OCI-M1 (cell line): ENCODE measurements around the gene S100A6.
"Not testable (repeated sequence)": the region's sequence is repeated elsewhere in the genome, so short reads cannot be mapped to it uniquely, and the experiment has no call there.

Experiments used
- DNase-seq: peaks from one replicate; lab custom pipeline; 2025; lab: John Stamatoyannopoulos, UW

S100A6 gene

DNA sequence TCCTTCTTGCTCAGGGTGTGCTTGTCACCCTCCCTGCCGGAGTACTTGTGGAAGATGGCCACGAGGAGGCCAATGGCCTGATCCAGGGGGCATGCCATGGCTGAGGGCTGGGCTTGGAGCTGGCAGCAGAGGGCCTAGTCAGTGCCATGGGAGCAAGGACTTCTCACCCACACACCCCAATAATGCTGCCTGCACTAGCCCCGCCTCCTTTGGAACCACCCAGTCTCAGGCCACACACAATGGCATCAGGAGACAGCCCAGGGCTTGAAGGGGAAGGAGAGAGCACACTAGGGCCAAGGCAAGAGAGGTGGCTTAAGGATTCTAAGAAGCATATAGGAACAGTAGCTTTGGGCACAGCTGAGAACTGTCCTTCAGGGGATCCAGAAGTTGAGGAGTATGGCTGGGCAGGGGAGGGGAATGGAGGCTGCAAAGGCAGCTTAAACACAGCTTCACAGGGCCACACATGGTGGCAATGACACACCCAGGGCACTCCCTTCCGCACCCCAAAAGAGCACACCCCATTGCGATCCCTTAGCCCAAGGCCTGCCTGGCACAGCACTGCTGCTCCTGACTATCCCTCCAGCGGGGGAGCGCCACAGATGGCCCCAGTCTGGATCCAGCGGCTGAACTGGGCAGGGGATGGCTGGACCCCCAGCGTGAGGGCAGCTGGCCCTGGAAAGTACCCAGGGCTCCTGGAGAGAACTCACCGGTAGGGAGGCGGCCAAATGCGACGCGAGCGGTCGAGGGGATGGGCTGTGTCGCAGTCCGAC, at the start of gene S100A6:
S100A6 (minus strand) TSS at position 750 of the 770 bp plus-strand sequence; CDS start at position 98, 652 bp downstream.
- peak; percentile 69 for DNase-seq

DNA sequence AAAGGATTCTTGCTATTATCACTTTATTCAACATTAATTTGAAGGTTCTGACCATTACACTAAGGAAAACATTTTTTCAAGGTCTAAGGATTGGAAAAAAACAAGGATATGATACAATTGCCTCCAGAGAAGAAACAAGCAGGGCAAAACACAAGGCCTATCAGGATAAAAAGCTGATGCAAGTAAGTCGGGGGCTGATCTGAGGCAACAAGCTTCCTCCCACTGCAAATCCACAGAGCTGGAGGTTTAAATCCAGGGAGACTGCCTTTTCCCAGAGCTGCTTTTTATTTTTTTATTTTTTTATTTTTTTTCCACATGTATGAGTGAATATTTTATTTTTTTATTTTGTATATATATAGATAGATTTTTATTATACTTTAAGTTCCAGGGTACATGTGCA, 49.2 kb upstream of the S100A6 start:
- no peak for DNase-seq

DNA sequence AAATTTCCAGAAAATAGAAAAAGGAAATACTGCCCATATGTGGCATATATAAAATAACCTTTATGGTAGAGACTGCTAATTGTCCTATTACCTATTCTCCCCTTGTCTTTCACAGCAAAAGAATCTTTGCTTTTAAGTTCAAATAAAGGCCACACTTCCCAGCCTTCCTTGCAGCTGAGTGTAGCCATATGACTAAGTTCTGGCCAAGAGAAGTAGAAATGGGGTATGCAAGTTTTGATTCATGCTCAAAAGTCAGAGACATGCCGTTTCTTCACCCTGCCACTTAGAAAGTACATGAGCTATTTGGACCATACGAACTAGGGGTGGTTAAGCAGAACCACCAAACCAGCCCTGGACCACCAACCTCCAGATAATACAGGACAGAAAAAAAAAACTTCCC, 48.2 kb upstream of the S100A6 start:
- DNase-seq: no peak

DNA sequence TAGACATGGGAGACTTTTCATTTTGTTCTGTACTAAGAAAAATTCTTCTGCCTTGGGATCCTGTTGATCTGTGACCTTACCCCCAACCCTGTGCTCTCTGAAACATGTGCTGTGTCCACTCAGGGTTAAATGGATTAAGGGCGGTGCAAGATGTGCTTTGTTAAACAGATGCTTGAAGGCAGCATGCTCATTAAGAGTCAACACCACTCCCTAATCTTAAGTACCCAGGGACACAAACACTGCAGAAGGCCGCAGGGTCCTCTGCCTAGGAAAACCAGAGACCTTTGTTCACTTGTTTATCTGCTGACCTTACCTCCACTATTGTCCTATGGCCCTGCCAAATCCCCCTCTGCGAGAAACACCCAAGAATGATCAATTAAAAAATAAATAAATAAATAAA, 47.7 kb upstream of the S100A6 start:
- not testable (repeated sequence) for DNase-seq

DNA sequence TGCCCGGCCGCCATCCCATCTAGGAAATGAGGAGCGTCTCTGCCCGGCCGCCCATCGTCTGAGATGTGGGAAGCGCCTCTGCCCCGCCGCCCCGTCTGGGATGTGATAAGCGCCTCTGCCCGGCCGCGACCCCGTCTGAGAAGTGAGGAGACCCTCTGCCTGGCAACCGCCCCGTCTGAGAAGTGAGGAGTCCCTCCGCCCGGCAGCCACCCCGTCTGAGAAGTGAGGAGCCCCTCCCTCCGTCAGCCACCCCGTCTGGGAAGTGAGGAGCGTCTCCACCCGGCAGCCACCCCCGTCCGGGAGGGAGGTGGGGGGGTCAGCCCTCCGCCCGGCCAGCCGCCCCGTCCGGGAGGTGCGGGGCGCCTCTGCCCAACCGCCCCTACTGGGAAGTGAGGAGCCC, 47.0 kb upstream of the S100A6 start:
- not testable (repeated sequence) for DNase-seq

DNA sequence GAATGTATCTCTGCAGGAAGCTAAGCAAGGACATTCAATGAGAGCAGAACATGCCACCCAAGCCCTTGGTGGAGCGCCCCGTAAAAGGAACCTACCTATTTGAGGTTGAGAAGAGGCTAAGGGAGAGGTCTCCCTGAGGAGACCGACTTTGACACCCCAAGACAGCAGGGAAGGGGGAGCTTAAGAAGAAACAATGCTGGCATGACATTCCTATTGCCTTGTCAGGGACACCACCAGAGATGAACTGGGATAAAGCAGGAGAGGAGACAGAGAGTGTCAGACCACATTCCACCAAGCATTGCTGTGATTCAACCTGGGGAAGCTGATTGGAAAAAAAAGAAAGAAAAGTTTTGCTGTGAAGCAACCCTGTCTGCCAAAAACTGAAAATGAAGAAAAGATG, 43.1 kb upstream of the S100A6 start:
- no peak for DNase-seq

DNA sequence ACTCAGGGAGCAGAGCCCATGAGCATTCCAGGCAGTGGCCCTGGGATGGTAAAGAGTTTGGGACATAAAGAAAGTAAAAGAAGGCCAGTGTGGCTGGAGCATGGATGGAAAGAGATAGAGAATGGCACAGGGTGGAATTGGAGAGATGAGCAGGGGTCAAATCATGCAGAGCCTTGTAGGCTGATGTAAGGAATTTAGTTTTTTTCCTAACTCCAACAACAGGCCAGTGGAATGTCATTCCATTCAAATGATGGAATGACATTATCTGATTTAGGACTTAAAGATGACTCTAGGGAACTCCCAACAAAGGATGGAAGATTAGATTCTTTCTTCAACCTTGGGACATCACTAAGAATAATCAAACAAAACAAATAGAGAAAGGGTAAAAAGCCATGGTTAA, 42.7 kb upstream of the S100A6 start:
- no peak for DNase-seq

DNA sequence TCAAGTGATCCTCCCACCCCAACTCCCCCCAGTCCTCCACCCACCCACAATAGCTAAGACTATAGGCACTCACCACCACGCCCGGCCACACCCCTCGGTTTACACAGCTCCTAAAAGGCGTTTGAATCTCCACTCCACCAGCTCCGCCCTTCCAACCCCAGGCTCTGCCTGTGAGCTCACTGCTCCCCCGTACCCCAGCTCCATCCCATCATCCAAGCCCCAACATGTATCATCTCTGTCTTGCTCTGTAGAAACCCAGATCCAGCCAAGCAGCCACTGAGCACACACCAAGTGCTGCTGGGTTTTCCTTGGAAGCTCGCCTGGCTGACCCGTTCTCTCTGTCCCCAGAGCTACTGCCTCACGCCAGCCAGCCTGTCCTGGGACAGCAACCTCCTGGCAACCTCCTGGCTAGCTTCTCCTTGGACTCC, 41.8 kb upstream of the S100A6 start:
- DNase-seq: no peak

DNA sequence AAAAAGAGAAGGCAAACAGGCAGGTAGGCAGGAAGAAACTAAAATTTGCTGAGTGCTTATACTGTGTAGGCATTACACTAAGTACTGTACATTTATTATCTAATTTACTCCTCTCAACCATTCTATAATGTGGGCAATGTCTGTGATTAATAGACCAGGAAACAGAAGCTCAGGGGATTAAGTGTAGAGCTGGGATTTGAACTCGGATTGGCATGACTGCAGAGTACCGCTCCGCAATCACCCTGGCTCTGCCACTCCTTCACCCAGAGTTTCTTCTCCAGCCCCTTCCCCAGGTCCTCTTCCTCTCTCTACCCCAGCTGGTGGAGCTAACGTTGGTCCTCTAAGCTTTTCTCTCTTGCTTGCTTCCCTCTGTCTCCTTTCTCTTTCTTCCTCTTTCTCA, 41.3 kb upstream of the S100A6 start:
- DNase-seq: no peak

DNA sequence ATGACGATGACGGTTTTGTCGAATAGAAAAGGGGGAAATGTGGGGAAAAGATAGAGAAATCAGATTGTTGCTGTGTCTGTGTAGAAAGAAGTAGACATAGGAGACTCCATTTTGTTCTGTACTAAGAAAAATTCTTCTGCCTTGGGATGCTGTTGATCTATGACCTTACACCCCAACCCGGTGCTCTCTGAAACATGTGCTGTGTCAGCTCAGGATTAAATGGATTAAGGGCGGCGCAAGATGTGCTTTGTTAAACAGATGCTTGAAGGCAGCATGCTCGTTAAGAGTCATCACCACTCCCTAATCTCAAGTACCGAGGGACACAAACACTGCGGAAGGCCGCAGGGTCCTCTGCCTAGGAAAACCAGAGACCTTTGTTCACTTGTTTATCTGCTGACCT, 39.7 kb upstream of the S100A6 start:
- DNase-seq: not testable (repeated sequence)

DNA sequence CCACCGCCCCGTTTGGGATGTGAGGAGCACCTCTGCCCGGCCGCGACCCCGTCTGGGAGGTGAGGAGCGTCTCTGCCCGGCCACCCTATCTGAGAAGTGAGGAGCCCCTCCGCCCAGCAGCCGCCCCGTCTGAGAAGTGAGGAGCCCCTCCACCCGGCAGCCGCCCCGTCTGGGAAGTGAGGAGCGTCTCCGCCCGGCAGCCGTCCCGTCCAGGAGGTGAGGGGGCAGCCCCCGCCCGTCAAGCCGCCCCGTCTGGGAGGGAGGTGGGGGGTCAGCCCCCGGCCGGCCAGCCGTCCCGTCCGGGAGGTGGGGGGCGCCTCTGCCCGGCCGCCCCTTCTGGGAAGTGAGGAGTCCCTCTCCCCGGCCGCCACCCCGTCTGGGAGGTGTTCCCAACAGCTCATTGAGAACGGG, 39.3 kb upstream of the S100A6 start:
- not testable (repeated sequence) for DNase-seq

DNA sequence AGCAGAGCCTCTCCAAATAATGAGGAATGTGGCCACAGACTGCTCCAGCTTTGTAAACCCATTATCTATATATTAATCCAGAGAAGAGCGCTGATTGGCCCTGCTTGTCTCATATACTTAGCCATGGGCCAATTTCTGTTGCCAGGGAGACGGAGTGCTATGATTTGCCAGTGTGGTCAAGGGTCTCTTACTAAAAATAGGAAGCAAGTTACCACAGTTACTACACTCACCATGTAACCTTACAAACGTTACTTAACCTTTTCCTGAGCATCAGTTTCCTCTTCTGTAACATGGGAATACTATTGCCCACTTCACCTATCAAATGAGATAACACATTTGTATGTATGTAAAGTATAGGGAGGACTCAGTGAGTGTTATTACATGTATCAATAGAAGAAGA, 37.6 kb upstream of the S100A6 start:
- no peak for DNase-seq

DNA sequence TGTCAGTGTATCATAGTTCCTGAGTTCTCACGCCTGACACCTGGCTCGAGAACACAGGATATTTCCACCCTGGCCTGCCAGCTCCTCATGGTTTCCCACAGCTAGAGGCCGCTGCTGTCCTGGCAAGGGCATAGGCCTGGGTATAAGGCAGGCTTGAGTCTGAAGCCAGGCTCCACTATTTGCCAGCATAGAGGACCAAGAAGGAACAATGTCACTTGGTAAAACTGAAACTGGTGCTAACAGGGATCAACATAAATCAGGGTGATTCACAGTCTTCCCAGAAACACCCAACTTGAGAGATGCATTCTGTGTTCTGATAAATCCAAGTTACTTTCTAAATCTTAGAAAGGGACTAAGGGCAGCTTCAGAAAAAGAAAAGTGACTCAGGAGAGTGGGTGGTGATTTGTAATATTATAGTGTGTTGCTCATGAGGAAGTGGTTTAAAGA, 36.8 kb upstream of the S100A6 start:
- DNase-seq: peak; percentile 77

DNA sequence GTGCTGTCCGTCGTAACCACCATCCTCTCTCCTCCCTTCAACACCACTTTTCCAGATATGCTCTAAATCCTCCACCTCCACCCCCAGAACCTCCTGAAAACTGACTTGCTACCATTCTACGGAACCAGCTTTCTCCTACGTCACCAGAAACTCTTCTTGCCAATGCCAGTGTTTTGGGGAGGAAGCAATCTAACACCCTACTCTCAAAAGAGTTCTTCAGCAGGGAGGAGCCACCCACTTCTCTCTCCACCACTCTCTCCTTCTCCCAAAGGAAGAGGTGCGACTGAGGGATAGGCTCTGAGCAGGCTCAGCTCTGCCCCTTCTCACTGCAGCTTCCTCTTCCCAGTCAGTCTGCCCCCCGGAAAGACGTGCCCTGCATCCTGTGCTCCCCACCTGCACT, 35.9 kb upstream of the S100A6 start:
- no peak for DNase-seq

DNA sequence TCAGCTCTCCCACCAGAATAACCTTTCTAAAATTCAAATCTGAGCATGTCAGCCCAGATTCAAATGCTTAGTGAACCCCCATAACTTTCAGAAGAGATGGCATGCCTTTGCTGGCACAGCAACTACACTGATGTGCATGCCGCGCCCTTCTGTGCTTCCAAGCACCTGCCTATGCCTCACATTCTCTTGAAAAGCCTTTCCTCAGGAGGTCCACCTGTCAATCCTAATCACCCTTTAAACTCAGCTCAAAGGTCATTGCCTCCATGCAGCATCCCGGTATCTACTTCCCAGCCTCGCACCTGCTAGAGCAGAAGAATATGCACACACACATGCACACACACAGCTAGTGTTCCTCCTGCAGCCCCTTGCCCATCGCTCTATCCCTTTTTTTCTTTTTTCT, 35.1 kb upstream of the S100A6 start:
- no peak for DNase-seq

DNA sequence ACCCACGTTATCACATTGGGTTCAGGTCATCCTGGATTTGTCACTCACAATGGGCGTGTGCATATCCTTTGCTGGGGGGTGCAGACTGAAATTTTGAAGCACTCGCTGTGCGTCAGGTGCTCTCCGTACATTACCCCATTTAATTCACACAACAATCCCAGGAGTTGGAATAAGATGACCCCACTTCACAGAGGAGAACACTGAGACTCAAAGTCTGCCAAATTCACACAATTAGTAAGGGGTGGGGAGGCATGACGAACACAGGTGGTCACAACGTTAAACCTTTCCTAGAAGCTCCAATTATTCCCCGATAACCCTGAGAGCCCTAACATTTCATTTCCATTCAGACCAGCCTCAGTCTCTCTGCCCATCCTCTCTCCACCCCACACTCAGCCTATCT, 33.7 kb upstream of the S100A6 start:
- no peak for DNase-seq

DNA sequence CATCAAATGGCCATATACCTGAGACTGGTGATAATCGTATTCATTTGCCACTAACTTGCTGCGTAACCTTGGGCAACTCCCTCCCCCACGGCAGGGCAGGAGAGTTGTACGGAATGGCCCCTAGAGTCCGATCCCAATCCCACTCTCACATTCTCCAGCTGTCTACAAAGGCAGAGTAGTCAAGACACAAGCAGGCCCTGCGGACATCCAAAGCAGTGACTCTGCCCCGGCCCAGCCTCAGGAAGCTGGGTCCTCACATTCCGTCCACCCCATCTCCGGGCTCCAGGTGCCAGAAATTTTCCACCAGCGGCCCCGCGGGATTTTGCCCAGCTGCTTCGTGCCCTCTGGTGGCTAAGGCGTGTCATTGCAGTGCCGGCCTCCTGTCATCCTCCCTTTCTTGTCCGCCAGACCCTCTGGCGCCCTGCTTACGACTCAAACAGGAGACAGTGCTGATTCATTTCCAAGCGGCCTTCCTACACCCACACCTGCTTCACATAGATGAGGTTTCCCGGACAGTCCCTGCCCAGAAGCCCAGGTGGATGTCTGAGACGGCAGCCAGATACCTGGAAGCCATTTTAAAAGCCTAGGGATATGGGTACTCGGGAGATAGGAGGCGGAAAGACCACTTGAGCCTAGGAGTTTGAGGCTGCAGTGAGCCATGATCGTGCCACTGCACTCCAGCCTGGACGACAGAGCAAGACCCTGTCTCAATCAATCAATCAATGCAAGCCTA, 32.7 kb upstream of the S100A6 start:
- DNase-seq: peak; percentile 93

DNA sequence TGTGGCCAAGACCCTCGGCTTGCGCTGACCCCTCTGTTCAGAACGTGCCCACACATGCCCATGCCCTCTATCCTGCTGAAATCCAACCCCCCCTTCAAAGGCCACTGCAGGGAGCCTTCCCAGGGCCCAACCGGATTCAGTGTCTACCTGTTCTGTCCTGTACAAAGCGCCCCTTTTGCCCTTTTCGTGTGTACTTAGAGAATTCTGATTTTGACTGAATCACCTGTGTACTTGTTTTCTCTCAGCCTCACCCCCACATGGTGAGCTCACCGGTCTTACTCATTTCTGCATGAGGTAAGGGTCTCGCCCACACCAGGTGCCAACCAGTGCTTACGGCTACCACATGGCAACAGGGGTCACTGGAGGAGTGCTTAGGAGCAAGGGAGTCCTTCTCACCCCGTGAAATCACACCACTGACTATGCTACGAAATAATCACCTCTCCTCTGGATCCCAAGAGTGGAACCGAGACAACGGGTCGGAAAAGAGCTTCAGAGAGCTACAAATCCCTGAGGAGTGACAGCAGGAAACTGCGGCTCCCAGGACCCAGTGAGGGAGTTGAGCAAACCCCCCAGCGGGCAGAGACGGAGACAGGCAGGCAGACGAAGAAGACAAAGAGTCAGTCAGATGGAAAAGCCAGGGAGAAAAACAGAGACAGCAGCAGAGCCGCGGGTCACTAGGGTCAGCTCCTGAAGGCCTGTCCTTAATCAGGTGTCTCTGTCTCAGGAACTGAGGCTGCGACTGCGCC, 32.0 kb upstream of the S100A6 start:
- DNase-seq: no peak

DNA sequence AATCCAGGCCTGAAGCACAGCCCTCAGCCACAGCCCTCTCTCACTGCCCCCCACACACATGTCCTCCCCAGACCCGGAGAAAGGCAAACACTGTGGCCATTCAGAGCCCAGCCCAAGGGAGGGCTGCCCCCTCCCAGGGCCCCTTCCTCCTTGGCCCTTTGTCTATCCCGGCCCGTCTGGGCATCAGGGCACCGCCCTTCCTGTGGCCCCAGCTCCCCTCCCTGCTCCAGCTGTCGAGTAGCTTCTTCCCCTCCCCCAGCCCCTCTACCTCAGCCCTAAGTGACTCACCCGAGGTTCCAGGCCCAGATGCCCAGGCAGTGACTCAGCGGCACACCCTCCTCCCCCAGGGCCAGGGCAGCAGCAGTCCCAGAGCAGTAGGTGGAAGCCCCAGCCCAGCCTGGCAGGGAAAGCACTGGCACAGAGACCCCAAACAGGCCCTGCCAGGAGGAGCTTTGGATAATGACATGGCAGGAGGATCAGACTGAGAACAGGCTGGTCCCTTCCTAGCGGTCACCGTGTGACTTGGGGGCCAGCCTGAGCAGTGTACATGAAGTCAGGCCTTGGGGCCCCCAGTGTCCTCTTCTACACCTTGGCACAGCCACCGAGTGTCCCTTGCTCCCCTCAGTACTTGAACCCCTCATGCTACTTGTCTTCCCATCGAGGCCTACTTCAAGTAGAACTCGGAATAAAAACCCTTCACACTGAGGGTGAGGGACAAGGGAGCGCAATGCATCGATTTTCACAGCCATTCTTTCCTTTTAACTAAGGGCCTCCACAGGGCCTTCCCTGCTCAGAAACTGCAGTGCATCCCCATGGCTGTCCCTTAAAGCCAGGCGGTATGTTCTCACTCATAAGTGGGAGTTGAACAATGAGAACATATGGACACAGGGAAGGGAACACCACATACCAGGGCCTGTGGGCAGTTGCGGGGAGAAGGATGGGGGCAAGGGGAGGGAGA, 30.9 kb upstream of the S100A6 start:
- DNase-seq: peak; percentile 95

DNA sequence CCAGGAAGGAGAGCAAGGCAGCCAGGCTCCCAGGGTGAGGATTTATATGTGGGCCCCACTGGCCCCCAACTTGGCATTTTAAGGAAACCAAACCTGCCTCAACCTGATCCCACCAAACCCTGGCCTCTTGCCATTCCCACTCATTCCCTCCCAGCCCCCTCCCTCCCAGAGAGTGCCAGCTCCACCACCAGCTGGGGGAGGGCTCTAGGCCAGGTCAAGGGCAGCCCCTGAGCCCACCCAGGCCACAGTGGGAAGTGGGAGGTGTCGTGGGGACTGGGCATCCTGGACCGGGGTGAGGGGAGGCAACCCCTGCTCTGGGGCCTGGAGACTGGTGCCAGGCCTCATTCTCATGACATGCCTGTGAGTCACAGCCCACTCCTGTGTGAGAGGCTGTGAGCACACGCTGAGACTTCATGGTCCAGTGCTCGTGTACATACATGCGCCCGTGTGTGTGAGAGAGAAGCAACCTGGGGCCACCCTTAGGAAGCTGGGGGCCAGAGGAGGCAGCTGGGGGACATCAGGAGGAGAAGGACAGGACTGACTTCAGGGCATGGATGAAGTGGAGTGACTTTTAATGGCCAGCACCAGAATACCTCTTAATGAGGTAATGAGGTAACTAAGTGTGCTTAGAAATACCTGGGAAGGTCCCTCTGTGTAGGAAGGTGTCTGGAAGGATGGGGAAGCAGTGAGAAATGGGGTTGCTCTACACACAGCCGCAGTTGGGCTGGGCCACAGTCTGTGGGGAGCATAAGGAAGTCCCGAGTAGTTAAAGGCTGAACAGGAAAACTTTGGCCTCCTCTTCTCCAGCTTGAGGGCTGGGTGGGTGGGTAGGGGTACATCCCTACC, 30.0 kb upstream of the S100A6 start, which contains the start of gene S100A2:
S100A2 (minus strand) TSS at position 316 of the 846 bp plus-strand sequence. CDS start 1,967 bp downstream, outside the sequence.
- DNase-seq: peak; percentile 60
